ENCODE measurements around the gene NUPR1.
"Not testable (repeated sequence)": the region's sequence is repeated elsewhere in the genome, so short reads cannot be mapped to it uniquely, and the experiment has no call there.

Gene NUPR1, protein sequence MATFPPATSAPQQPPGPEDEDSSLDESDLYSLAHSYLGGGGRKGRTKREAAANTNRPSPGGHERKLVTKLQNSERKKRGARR

DNA sequence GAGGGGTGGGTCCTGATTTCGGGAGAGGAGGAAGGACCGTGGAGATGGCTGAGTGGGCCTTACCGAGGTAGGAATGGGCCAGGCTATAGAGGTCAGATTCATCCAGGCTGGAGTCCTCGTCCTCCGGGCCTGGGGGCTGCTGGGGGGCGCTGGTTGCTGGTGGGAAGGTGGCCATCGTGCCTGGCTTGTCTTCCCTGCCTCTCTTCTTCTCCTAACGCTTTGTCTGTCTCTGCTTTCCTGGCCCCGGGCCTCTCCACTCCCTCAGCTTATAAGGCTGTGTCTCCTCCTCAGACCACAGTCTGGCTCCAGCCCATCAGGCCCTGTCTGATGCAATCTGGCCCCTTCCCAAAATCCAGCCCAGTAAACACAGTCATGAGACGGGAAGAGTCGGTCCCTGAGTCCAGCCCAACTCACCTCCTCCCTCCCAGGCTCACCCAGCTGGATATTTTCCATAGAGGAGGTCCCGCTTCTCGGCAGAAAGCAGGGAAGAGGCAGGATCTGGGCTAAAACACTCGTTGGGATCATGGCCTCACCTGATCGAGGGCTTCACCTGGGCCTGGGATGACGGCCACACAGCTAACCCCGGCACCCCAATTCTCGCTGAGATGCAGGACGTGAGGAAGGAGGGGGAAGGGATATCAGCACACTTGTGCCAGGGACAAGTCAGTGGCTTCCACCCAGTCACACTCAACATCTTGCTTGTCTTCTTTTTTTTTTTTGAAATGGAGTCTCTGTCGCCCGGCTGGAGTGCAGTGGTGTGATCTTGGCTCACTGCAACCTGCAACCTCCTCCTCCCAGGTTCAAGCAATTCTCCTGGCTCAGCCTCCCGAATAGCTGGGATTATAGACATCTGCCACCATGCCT lies at the start of gene NUPR1:
Gene NUPR1 (minus strand): TSS at position 242 of the 864 bp plus-strand sequence. CDS start 67 bp downstream, at position 175.
- Mint-ChIP-seq H3K27ac (peak within 1 kb of the TSS; percentile 70), H3K27me3 (no peaks in the 10 kb centered on the region), H3K4me3 (no peak within 1 kb of the TSS), H3K36me3 (no peaks in the 10 kb centered on the region), H3K4me1 (peaks cover 41% of the 10 kb centered on the region), H3K9me3 (no peaks in the 10 kb centered on the region)

DNA sequence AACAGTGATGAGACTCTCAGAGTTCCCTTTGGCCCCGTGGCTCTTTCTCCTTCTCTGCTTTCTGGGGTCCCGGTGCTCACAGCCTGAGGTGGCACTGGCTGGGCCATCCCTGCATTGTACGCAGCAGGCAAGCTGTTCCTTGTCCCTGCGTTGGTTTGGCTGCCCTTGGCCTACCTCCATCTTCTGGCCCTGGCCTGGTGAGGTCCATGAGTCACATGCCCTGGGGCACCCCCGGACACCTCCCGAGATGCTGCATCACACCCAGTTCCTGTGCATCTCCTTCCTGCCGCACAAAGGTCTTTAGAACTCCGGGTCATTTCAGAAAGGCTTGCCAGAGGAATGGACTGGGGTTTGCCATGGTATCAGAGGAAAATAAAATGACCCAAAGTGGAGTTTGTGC lies 48.6 kb upstream of the NUPR1 start:
- Mint-ChIP-seq H3K9me3 (no peaks in the 10 kb centered on the region), H3K4me3 (no peak overlapping the region), H3K36me3 (peaks cover 10% of the 10 kb centered on the region), H3K4me1 (no peaks in the 10 kb centered on the region), H3K27ac (peak overlapping the region; percentile 68), H3K27me3 (no peaks in the 10 kb centered on the region)

DNA sequence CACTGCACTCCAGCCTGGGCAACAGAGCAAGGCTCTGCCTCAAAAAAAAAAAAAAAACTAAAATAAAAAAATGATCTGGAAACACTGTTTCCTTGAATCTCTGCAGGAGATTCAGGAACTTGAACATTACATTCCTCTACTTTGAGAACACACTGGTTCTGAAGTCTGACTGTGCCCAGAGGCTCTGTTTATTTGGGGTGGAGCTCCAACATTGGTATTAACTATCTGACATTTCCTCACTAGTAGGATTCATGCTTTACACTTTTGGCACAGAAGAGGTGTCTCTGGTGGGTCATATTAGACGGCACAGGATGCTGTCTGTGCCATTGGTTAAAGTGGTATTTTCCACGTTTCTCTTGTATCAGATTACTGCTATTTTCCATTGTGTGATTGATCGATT lies 47.7 kb upstream of the NUPR1 start:
- Mint-ChIP-seq H3K27me3 (no peaks in the 10 kb centered on the region), H3K4me1 (no peaks in the 10 kb centered on the region), H3K4me3 (no peak overlapping the region)

DNA sequence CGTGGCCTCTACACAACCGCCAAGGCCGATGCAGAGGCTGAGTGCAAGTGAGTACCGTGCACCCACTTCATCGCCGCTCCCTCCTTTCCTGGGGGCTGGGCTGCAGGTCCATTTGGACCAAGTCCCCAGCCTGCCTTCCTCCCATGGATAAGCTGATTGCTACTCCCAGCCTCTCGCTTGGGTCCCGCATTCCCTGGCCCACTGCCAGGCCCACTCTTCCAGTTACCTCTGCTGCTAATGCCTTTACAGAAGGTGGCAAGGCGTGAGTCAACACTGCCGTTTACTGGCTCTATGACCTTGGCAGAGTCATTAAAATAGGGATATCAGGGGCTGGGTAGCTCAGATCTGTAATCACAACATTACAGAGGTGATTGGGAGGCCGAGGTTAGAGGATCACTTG lies 46.9 kb upstream of the NUPR1 start:
- Mint-ChIP-seq H3K4me3 (no peak overlapping the region), H3K36me3 (peaks cover 11% of the 10 kb centered on the region), H3K27ac (no peak overlapping the region), H3K27me3 (no peaks in the 10 kb centered on the region), H3K9me3 (no peaks in the 10 kb centered on the region), H3K4me1 (no peaks in the 10 kb centered on the region)

More for the DNA sequence above, 47.7 kb upstream of the NUPR1 start:
- Mint-ChIP-seq H3K9me3 (no peaks in the 10 kb centered on the region), H3K36me3 (peaks cover 12% of the 10 kb centered on the region), H3K27ac (no peak overlapping the region)

DNA sequence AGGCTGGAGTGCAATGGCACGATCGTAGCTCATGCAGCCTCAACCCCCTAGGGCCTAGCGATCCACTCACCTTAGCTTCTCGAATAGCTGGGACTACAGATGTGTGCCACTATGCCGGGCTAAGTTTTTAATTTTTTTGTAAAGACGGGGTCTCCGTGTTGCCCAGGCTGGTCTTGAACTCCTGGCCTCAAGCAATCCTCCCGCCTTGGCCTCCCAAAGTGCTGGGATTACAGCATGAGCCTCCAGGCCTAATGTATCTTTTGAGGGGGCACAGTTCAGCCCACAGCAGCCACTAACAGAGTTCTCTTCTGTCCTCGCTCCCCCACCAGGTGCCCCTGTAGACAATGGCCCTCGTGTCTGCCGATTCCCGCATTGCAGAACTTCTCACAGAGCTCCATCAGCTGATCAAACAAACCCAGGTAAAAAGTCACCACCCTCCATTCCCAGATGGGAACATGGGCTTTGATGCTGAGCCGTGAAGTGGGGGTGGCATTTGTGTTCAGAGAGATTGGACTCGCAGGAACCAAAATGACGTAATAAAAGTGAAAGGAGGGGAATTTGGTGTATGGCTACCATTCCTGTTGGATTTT lies 42.0 kb upstream of the NUPR1 start:
- Mint-ChIP-seq H3K36me3 (peaks cover 9% of the 10 kb centered on the region), H3K27me3 (no peaks in the 10 kb centered on the region), H3K27ac (no peak overlapping the region), H3K4me3 (no peak overlapping the region), H3K9me3 (no peaks in the 10 kb centered on the region), H3K4me1 (peaks cover 10% of the 10 kb centered on the region)

DNA sequence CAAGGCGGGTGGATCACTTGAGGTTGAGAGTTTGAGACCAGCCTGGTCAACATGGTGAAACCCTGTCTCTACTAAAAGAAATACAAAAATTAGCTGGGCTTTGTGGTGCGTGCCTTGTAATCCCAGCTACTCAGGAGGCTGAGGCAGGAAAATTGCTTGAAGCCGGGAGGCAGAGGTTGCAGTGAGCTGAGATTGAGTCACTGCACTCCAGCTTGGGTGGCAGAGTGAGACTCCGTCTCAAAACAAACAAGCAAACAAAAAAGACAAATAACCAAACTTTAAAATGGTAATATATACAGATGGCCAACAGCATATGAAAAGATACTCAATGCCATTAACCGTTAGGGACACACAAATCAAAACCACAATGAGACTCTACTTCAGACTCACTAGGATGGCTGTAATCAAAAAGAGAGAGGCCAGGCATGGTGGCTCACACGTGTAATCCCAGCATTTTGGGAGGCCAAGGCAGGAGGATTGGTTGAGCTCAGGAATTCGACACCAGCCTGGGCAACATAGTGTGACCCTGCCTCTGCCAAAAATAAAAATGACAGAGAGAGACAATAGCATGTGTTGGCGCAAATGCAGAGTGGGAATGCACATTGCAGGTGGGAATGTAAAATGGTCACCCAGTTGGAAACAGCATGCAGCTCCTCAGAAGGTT lies 36.8 kb upstream of the NUPR1 start:
- no peaks in the 10 kb centered on the region for H3K36me3 Mint-ChIP-seq
- H3K9me3 Mint-ChIP-seq: no peaks in the 10 kb centered on the region
- no peak overlapping the region for H3K27ac Mint-ChIP-seq
- H3K27me3 Mint-ChIP-seq: no peaks in the 10 kb centered on the region
- peaks cover 39% of the 10 kb centered on the region for H3K4me1 Mint-ChIP-seq
- H3K4me3 Mint-ChIP-seq: no peak overlapping the region

DNA sequence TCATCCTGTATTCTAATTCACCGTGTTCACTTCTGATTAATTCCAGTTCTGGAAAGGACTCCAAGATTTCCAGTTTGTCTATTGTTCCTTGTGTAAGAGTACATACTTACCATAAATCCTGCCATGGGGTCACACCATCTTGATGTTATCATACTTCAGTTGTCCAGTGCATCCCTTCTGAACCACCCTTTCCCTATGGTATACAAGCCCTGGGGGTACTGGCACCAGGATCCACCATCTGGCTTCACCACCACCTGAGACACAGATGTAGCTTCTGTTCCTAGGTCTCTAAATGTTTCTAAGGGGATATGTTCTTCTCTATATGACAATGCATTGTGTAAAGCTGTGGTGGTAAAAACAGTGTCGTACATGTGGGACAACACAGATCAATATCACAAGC lies 36.2 kb upstream of the NUPR1 start:
- Mint-ChIP-seq H3K36me3 (no peaks in the 10 kb centered on the region), H3K27me3 (no peaks in the 10 kb centered on the region), H3K9me3 (no peaks in the 10 kb centered on the region), H3K4me3 (no peak overlapping the region), H3K4me1 (peaks cover 39% of the 10 kb centered on the region), H3K27ac (no peak overlapping the region)

DNA sequence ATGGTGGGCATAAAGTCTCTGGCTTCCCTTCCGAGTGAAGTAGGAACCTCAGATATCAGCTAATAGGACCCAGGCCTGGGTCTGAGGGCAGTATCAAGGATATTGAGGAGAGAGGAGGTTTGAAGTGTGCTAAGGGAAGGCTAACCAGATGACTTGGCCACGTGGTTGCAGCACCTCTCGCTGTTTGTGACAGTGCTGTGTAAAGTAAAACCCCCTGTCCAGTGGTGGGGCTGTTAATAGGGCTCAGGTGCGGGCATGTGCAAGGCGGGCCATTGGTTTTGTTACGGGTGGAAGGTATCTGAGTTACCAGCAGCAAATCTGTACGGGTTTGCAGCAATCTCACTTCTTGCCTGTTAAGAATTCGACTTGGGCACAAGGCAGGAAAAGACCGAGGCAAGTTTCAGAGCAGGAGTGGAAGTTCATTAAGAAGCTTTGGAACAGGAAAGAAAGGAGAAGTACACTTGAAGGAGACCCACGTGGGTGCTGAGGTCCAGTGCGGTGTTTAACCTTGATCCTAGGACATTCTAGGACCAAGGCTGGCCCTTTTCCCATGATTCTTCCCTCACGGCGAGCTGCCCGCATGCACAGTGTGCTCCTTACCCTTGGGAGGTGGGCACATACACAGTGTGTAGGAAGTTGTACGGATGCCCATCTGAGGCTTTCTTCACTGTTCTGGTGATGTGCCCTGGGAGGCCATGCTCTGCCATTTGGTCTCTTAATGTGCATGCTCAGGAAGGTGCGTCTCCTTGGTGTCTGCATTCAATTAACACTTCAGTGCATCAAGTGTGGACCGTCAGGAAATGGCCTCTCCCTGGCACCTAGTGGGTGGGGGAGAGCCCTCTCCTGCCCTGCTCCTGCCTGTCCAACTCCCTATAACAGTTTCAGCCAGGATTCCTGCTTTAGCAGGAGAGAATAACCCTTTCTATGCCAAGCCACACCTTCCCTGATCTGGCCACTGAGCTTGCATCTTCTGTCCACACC lies 35.3 kb upstream of the NUPR1 start:
- Mint-ChIP-seq H3K27ac (peak overlapping the region; percentile 42), H3K36me3 (no peaks in the 10 kb centered on the region), H3K4me1 (peaks cover 39% of the 10 kb centered on the region), H3K27me3 (no peaks in the 10 kb centered on the region), H3K4me3 (no peak overlapping the region), H3K9me3 (no peaks in the 10 kb centered on the region)

DNA sequence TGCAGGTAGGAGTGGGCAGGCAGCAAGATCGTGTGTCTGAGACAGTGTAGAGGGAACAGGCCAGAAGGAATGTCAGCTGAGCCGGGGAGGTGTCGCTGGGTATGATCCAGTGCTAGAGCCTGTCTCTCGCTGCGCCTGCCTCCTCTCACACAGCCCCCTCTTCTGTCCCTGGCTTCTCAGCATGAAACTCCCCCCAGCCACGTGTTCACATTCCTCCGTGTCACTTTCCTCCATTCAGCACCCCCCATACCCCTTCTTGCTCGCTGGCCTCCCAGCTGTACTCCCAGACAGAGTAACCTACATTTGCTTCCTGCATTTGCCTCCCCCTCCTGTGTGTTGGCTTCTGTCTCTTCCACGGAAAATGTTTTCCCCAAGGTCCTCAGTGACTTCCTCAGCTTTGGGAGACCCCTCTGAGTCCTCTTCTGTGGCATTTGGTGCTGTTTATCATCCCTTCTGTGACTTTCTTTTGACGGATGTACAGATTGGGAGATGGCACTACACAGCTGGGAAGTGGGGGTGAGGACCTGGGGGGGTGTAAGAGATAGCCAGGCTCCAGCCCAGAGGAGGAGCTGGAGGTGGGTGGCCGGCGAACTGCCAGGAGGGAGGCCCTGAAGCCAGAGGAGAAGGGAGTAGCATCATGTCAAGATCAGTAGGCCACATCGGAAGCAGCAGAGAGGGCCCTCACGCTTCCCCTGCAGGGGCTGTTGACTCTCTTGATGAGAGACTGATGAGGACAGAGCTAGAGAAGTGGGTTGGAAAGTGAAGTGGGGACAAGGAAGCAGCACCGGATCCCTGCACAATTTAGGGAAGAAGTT lies 34.1 kb upstream of the NUPR1 start:
- Mint-ChIP-seq H3K9me3 (no peaks in the 10 kb centered on the region), H3K36me3 (peaks cover 2% of the 10 kb centered on the region), H3K4me3 (no peak overlapping the region), H3K27ac (peak overlapping the region; percentile 59), H3K4me1 (peaks cover 34% of the 10 kb centered on the region), H3K27me3 (no peaks in the 10 kb centered on the region)

DNA sequence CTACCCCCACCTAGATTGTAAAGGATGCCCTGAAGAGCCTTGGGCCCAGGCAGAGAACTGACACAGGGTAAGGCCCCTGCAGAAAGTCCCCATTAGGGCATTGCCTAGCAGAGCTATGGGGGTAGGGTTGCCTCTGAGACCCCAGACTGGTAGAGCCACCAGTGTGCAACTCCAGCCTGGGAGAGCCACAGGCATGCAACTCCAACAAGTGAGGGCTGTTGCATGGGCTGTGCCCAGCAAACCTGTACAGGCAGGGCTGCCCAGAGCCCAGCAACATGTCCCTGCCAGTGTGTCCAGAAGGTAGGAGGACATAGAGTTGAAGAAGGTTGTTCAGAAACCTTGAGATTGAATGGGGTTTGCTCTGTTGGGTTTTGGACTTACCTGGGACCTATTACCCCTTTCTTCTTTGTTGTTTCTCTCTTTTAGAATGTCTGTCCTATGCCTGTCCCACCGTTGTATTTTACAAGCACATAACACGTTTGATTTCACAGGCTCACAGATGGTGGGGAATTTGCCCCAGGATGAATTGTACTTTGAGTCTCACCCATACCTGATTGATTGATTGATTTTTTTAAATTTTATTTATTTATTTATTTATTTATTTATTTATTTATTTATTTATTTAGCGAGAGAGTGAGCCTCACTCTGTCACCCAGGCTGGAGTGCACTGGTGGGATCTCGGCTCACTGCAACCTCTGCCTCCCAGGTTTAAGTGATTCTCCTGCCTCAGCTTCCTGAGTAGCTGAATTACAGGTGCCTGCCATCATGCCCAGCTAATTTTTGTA lies 31.4 kb upstream of the NUPR1 start:
- no peak overlapping the region for H3K27ac Mint-ChIP-seq
- H3K36me3 Mint-ChIP-seq: peaks cover 17% of the 10 kb centered on the region
- peaks cover 7% of the 10 kb centered on the region for H3K9me3 Mint-ChIP-seq
- peaks cover 37% of the 10 kb centered on the region for H3K4me1 Mint-ChIP-seq
- H3K4me3 Mint-ChIP-seq: no peak overlapping the region
- no peaks in the 10 kb centered on the region for H3K27me3 Mint-ChIP-seq

DNA sequence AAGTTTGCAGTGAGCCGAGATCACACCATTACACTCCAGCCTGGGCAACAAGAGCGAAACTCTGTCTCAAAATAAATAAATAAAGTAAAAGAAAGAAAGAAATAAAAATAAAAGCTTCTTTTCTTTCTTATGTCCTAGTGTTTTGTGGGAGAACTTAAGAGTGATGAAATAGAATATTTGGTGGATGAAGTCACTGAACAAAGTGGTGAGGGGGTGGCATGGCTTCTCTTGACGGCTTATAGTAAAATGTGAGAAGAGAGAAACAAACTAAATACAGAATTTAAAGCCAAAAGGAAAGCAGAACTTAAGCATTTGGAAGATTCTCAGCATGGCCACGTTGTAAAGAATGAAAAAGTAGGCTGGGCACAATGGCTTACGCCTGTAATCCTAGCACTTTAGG lies 30.2 kb upstream of the NUPR1 start:
- peaks cover 35% of the 10 kb centered on the region for H3K4me1 Mint-ChIP-seq
- H3K4me3 Mint-ChIP-seq: no peak overlapping the region
- H3K36me3 Mint-ChIP-seq: peaks cover 21% of the 10 kb centered on the region
- H3K27ac Mint-ChIP-seq: no peak overlapping the region
- no peaks in the 10 kb centered on the region for H3K27me3 Mint-ChIP-seq
- H3K9me3 Mint-ChIP-seq: peaks cover 7% of the 10 kb centered on the region

DNA sequence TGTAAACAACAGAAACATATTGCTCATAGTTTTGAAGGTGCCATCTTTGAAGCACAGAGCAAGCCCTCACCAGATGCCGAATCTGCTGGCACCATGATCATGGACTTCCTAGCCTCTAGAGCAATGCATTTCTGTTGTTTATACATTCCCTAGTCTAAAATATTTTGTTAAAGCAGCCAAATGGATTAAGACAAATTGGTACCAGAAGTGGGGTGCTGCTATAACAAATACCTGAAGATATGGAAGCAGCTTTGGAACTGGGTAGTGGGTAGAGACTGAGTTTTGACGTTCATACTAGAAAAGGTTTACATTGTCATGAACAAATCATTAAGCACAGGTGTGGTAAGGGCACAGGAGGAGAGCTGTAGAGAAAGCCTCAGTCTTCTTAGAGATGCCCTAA lies 28.5 kb upstream of the NUPR1 start:
- peak overlapping the region; percentile 92 for H3K27ac Mint-ChIP-seq
- peaks cover 23% of the 10 kb centered on the region for H3K36me3 Mint-ChIP-seq

DNA sequence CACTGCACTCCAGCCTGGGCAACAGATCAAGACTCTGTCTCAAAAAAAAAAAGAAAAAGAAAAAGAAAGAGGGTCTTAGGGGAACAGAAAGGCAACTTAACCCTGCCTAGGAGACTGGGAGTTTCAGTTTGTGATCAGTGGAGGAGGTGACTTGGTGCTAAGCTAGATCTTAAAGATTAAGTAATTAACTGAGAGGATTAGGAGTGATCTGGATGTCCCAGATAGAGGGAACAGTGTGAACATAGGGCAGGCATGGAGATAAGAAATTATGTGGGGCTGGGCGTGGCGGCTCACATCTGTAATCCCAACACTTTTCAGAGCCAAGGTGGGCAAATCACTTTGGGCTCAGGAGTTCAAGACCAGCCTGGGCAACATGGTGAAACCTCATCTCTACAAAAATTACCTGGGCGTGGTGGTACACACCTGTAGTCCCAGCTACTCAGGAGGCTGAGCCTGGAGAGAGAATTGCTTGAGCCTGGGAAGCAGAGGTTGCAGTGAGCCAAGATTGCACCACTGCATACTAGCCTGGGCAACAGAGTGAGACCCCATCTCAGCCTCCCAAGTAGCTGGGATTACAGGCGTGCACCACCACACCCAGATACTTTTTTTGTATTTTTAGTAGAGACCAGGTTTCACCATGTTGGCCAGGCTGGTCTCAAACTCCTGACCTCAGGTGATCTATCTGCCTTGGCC lies 27.6 kb upstream of the NUPR1 start:
- not testable (repeated sequence) for H3K27ac Mint-ChIP-seq, H3K4me3 Mint-ChIP-seq

More for the DNA sequence above, 28.5 kb upstream of the NUPR1 start:
- H3K4me1 Mint-ChIP-seq: peaks cover 31% of the 10 kb centered on the region
- peaks cover 7% of the 10 kb centered on the region for H3K9me3 Mint-ChIP-seq
- no peaks in the 10 kb centered on the region for H3K27me3 Mint-ChIP-seq
- H3K4me3 Mint-ChIP-seq: no peak overlapping the region

More for the DNA sequence above, 27.6 kb upstream of the NUPR1 start:
- peaks cover 36% of the 10 kb centered on the region for H3K4me1 Mint-ChIP-seq
- H3K27me3 Mint-ChIP-seq, H3K9me3 Mint-ChIP-seq: not testable (repeated sequence)
- peaks cover 23% of the 10 kb centered on the region for H3K36me3 Mint-ChIP-seq

Data from activated naive CD4-positive, alpha-beta T cell treated with anti-CD3 and anti-CD28 coated beads, Interleukin-2, amount 50 U/mL, for 24 hours (primary cell).